ENCODE results near the gene APC2. TPM values are rescaled to one million over a fixed set of nuclear protein-coding genes. Genes with fewer than 3 reads are reported as not detected.

Gene APC2
- total and polyA plus RNA-seq, 4 donors, result under 0.01 to 0.06 (median 0.03) TPM

- Histone ChIP-seq H3K27ac (ENCODE audit: low read depth in 1 of 2, low read length in 2 of 2) (no peak overlapping the region), H3K36me3 (ENCODE audit: control insufficient read depth in 4 of 4, insufficient read depth in 3 of 4, low read depth in 1 of 4, low read length in 3 of 4) (no peaks in the 10 kb centered on the region), H3K4me1 (ENCODE audit: control insufficient read depth in 4 of 4, insufficient read depth in 4 of 4, low read length in 3 of 4) (peaks cover 3 to 12% (median 8%) of the 10 kb centered on the region in 4 donors), H3K27me3 (ENCODE audit: control insufficient read depth in 4 of 4, insufficient read depth in 4 of 4, low read length in 3 of 4) (no peaks in the 10 kb centered on the region), H3K9ac (ENCODE audit: low read depth in 1 of 2, low read length in 2 of 2) (no peak overlapping the region), H3K9me3 (ENCODE audit: control insufficient read depth in 4 of 4, low read length in 3 of 4) (no peaks in the 10 kb centered on the region), H3K4me3 (ENCODE audit: low read depth in 1 of 3, low read length in 3 of 3) (no peak overlapping the region)
- no peak for DNase-seq (ENCODE audit: low spot score)
- 94% methylated on average over 40 of the region's 40 CpGs for WGBS
- TF ChIP-seq JUND (IDR thresholded peaks at IDR 0.05) (no peak), ZBTB33 (IDR thresholded peaks at IDR 0.05) (no peak), NR2F2 (IDR thresholded peaks at IDR 0.05) (no peak)
Measured at GRCh38 chr19:1487576-1488281, 37.8 kb downstream of the APC2 start.

GRCh38 chr19:1488282-1488601, 38.3 kb downstream of the APC2 start:
- WGBS, result 94% methylated on average over 11 of the region's 11 CpGs
- H3K27me3 ChIP-seq (ENCODE audit: control insufficient read depth in 4 of 4, insufficient read depth in 4 of 4, low read length in 3 of 4), result no peaks in the 10 kb centered on the region
- TF ChIP-seq HNF4G (IDR thresholded peaks at IDR 0.05) (no peak), RXRA (IDR thresholded peaks at IDR 0.05) (no peak), MAX (IDR thresholded peaks at IDR 0.05) (no peak), GABPA (IDR thresholded peaks at IDR 0.05 in 1 of 2, conservative IDR thresholded peaks at IDR 0.05 in 1 of 2) (no peak), REST (IDR thresholded peaks at IDR 0.05) (no peak), HNF4A (conservative IDR thresholded peaks at IDR 0.05) (no peak), SP1 (IDR thresholded peaks at IDR 0.05) (no peak), YY1 (IDR thresholded peaks at IDR 0.05) (no peak), JUND (IDR thresholded peaks at IDR 0.05) (no peak)

More at GRCh38 chr19:1488282-1488601, 38.3 kb downstream of the APC2 start:
- DNase-seq (ENCODE audit: low spot score), result no peak
- Histone ChIP-seq H3K4me1 (ENCODE audit: control insufficient read depth in 4 of 4, insufficient read depth in 4 of 4, low read length in 3 of 4) (peaks cover 6 to 17% (median 13%) of the 10 kb centered on the region in 4 donors), H3K36me3 (ENCODE audit: control insufficient read depth in 4 of 4, insufficient read depth in 3 of 4, low read depth in 1 of 4, low read length in 3 of 4) (no peaks in the 10 kb centered on the region), H3K9me3 (ENCODE audit: control insufficient read depth in 4 of 4, low read length in 3 of 4) (no peaks in the 10 kb centered on the region), H3K27ac (ENCODE audit: low read depth in 1 of 2, low read length in 2 of 2) (no peak overlapping the region), H3K9ac (ENCODE audit: low read depth in 1 of 2, low read length in 2 of 2) (no peak overlapping the region), H3K4me3 (ENCODE audit: low read depth in 1 of 3, low read length in 3 of 3) (no peak overlapping the region)
